K562 (cell line): ENCODE data around the gene USP48. TPM values are rescaled to one million over a fixed set of nuclear protein-coding genes. Genes with fewer than 3 reads are reported as not detected.

Experiments used
- BCL6 ChIP-seq: fragments of 250-450 bp; sonication (Bioruptor Pico); IDR thresholded peaks from 2 replicates; pipeline ENCODE4 v1.4.0; 2020
- BCOR ChIP-seq: fragments of 450-650 bp; IDR thresholded peaks from 2 replicates; pipeline ENCODE4 v1.6.1; 2016
- CCNT2 ChIP-seq: IDR thresholded peaks from 2 replicates; pipeline ENCODE4 v1.6.1; 2011; ENCODE audit warnings: borderline replicate concordance, low read depth, mild to moderate bottlenecking, moderate library complexity, mixed read lengths, low read length; ENCODE audit not compliant: insufficient read length; ENCODE audit errors: extremely low read depth
- DNMT1 ChIP-seq: fragments of 450-650 bp; IDR thresholded peaks from 2 replicates; pipeline ENCODE4 v1.6.1; 2016; ENCODE audit warnings: antibody characterized with exemption, mild to moderate bottlenecking
- EHMT2 ChIP-seq: fragments of 450-650 bp; IDR thresholded peaks from 2 replicates; pipeline ENCODE4 v1.6.1; 2018; ENCODE audit warnings: antibody characterized with exemption
- ELK3 ChIP-seq: fragments of 450-650 bp; formaldehyde crosslinking; IDR thresholded peaks from 2 replicates; pipeline ENCODE4 v1.4.0; 2020; ENCODE audit warnings: mild to moderate bottlenecking
- FOSL1 ChIP-seq: fragments of 200-800 bp; sonication (Bioruptor generic); conservative IDR thresholded peaks from 2 replicates; pipeline ENCODE4 v1.6.1; 2016; ENCODE audit warnings: missing genetic modification characterization, missing compliant biosample characterization
- HDAC2 ChIP-seq: fragments of 450-650 bp; IDR thresholded peaks from 2 replicates; pipeline ENCODE4 v1.6.1; 2016; ENCODE audit warnings: mild to moderate bottlenecking
- HMGN3 ChIP-seq: IDR thresholded peaks from 2 replicates; pipeline ENCODE4 v1.6.1; 2011; ENCODE audit warnings: borderline replicate concordance, low read depth, mild to moderate bottlenecking, mixed read lengths, low read length; ENCODE audit not compliant: insufficient read length; ENCODE audit errors: extremely low read depth
- RBM25 ChIP-seq: fragments of 200-400 bp; formaldehyde crosslinking; IDR thresholded peaks from 2 replicates; pipeline ENCODE4 v1.6.1; 2018; ENCODE audit warnings: low read length, low read depth, moderate library complexity; ENCODE audit not compliant: severe bottlenecking
- RFX1 ChIP-seq: fragments of 450-650 bp; IDR thresholded peaks from 2 replicates; pipeline ENCODE4 v1.6.1; 2016; ENCODE audit warnings: mild to moderate bottlenecking, moderate library complexity
- SMAD1 ChIP-seq: fragments of 150-350 bp; IDR thresholded peaks from 2 replicates; pipeline ENCODE4 v1.6.1; 2014; ENCODE audit warnings: low read length, low read depth; ENCODE audit not compliant: partially characterized antibody
- YY1 ChIP-seq, 3 experiments: IDR thresholded peaks; 2 replicates each; pipeline ENCODE4 v1.6.1; 2011; ENCODE audit warnings: low read length in 2 of 3, mild to moderate bottlenecking in 2 of 3, moderate library complexity in 2 of 3, borderline replicate concordance in 1 of 3, control low read depth in 1 of 3, low read depth in 1 of 3; ENCODE audit not compliant: insufficient read depth in 3 of 3, insufficient replicate concordance in 2 of 3, control insufficient read depth in 1 of 3, insufficient read length in 1 of 3; ENCODE audit errors: extremely low read depth in 1 of 3
- ZNF165 ChIP-seq: fragments of 250-450 bp; sonication (Bioruptor Pico); IDR thresholded peaks from 2 replicates; pipeline ENCODE4 v1.4.0; 2020; ENCODE audit warnings: borderline replicate concordance
- ZNF212 ChIP-seq: fragments of 450-650 bp; formaldehyde crosslinking; IDR thresholded peaks from 2 replicates; pipeline ENCODE4 v1.4.0; 2020; ENCODE audit warnings: mild to moderate bottlenecking
- ZNF311 ChIP-seq: fragments of 250-450 bp; sonication (Bioruptor Pico); IDR thresholded peaks from 2 replicates; pipeline ENCODE4 v1.4.0; 2020; ENCODE audit warnings: mild to moderate bottlenecking, moderate library complexity
- polyA plus RNA-seq, 8 experiments: library from polyadenylated mRNA; depleted of rRNA in 4 of 8; stranded (reverse) in 5 of 8; unstranded in 3 of 8; fragments of >200 nt; fragmentation: Nextera tagmentation in 2 of 8; fragmentation: Illumina TruSeq in 1 of 8; extraction: Ambion mirVana in 2 of 8; extraction: Trizol in 1 of 8; gene quantifications; 2 replicates each; pipeline versions ENCODE4 v1.2.1 to v1.2.3, GENCODE V29; 2011 to 2014; ENCODE audit warnings: inconsistent platforms in 1 of 8, missing spikeins in 1 of 8
- total RNA-seq, 7 experiments: library from RNA; depleted of rRNA in 6 of 7; stranded (reverse); fragments of >200 nt in 6 of 7; fragmentation: Illumina TruSeq in 2 of 7; extraction: Trizol in 2 of 7; gene quantifications; 2 replicates each; pipeline versions ENCODE4 v1.2.1 to v1.2.3, GENCODE V29; 2011 to 2021; ENCODE audit warnings: low replicate concordance in 1 of 7
- TF ChIP-seq, protein P1 (sequence below): fragments of 450-650 bp; IDR thresholded peaks from 2 replicates; pipeline ENCODE4 v1.6.1; 2016; ENCODE audit warnings: low read depth
- TF ChIP-seq, protein P2 (sequence below): sonication (generic); formaldehyde crosslinking; IDR thresholded peaks from 2 replicates; pipeline ENCODE4 v1.8.1; 2023; ENCODE audit warnings: mild to moderate bottlenecking, missing genetic modification reagents

Gene USP48
- total and polyA plus RNA-seq, 9 of the 15 experiments (the other 6 are each of a cell fraction or from before 2014, with no cell fraction given), result 23.3 to 123 (median 106) TPM

DNA sequence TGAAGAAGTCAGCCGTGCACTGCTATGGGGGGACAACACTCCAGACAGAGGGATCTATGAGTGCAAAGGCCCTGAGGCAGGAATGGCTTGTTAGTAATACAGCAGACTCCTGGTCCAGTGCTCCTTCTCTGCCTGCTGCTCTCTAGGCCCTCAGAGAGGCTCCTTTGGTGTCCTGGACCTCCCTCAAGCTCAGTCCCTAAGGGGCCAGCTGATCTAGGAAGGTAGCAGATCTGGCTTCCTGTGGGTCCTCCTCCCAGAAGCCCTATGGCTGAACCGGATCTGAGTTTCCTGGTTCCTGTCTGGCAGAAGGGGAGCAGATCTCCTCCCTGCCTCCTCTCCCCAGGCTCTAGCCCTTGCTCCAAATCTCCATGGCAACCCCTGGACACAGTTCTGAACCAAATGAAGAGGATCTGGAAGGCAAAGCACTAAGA lies 28.9 kb upstream of the USP48 start, which contains the start of gene LDLRAD2 (continued):
- TF ChIP-seq, protein P1, sequence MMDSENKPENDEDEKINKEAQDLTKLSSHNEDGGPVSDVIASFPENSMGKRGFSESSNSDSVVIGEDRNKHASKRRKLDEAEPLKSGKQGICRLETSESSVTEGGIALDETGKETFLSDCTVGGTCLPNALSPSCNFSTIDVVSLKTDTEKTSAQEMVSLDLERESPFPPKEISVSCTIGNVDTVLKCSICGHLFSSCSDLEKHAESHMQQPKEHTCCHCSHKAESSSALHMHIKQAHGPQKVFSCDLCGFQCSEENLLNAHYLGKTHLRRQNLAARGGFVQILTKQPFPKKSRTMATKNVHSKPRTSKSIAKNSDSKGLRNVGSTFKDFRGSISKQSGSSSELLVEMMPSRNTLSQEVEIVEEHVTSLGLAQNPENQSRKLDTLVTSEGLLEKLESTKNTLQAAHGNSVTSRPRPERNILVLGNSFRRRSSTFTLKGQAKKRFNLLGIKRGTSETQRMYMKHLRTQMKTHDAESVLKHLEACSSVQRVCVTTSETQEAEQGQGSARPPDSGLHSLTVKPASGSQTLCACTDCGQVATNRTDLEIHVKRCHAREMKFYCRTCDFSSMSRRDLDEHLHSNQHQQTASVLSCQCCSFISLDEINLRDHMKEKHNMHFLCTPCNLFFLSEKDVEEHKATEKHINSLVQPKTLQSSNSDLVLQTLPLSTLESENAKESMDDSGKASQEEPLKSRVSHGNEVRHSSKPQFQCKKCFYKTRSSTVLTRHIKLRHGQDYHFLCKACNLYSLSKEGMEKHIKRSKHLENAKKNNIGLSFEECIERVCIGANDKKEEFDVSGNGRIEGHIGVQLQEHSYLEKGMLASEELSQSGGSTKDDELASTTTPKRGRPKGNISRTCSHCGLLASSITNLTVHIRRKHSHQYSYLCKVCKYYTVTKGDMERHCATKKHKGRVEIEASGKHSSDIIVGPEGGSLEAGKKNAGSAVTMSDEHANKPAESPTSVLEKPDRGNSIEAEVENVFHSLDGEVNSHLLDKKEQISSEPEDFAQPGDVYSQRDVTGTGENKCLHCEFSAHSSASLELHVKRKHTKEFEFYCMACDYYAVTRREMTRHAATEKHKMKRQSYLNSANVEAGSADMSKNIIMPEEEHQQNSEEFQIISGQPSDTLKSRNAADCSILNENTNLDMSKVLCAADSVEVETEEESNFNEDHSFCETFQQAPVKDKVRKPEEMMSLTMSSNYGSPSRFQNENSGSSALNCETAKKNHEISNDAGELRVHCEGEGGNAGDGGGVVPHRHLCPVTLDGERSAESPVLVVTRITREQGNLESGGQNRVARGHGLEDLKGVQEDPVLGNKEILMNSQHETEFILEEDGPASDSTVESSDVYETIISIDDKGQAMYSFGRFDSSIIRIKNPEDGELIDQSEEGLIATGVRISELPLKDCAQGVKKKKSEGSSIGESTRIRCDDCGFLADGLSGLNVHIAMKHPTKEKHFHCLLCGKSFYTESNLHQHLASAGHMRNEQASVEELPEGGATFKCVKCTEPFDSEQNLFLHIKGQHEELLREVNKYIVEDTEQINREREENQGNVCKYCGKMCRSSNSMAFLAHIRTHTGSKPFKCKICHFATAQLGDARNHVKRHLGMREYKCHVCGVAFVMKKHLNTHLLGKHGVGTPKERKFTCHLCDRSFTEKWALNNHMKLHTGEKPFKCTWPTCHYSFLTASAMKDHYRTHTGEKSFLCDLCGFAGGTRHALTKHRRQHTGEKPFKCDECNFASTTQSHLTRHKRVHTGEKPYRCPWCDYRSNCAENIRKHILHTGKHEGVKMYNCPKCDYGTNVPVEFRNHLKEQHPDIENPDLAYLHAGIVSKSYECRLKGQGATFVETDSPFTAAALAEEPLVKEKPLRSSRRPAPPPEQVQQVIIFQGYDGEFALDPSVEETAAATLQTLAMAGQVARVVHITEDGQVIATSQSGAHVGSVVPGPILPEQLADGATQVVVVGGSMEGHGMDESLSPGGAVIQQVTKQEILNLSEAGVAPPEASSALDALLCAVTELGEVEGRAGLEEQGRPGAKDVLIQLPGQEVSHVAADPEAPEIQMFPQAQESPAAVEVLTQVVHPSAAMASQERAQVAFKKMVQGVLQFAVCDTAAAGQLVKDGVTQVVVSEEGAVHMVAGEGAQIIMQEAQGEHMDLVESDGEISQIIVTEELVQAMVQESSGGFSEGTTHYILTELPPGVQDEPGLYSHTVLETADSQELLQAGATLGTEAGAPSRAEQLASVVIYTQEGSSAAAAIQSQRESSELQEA, result no peak
- TF ChIP-seq BCOR (peak; percentile 75), EHMT2 (no peak), ZNF212 (CRISPR knock-in tag) (no peak), ZNF311 (CRISPR knock-in tag) (no peak), SMAD1 (no peak), ZNF165 (CRISPR knock-in tag) (no peak), BCL6 (CRISPR knock-in tag) (no peak), ELK3 (CRISPR knock-in tag) (no peak), DNMT1 (no peak), RBM25 (peak; percentile 92), FOSL1 (tag) (no peak), HMGN3 (no peak), RFX1 (peak; percentile 76; the same call in 1 of the 2 replicates), YY1 (IDR thresholded peaks at IDR 0.05; ENCODE audit: borderline replicate concordance in 1 of 3, control insufficient read depth in 1 of 3, extremely low read depth in 1 of 3, insufficient read depth in 3 of 3, insufficient read length in 1 of 3, insufficient replicate concordance in 2 of 3, low read depth in 1 of 3, low read length in 2 of 3) (no peak), CCNT2 (no peak), HDAC2 (peak; percentile 20; the same call in 1 of the 2 replicates)
- TF ChIP-seq, protein P2, sequence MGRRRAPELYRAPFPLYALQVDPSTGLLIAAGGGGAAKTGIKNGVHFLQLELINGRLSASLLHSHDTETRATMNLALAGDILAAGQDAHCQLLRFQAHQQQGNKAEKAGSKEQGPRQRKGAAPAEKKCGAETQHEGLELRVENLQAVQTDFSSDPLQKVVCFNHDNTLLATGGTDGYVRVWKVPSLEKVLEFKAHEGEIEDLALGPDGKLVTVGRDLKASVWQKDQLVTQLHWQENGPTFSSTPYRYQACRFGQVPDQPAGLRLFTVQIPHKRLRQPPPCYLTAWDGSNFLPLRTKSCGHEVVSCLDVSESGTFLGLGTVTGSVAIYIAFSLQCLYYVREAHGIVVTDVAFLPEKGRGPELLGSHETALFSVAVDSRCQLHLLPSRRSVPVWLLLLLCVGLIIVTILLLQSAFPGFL, result no peak
